Prostate gland (tissue), 2 donors: ENCODE results near the gene FMNL2. TPM values are rescaled to one million over a fixed set of nuclear protein-coding genes. Genes with fewer than 3 reads are reported as not detected.

Experiments
- DNase-seq: peaks from one replicate; pipeline ENCODE4 v3.0.0-alpha.2; 2019; ENCODE audit warnings: low spot score
- H3K27ac ChIP-seq, 2 donors: fragments of 200-600 bp; sonication (generic); 2 replicates each; pipeline ENCODE4 v1.5.1; 2017 to 2019
- H3K27me3 ChIP-seq: fragments of 200-600 bp; sonication (generic); replicated peaks from 2 replicates; pipeline ENCODE4 v1.5.1; 2019; ENCODE audit not compliant: insufficient read depth
- H3K36me3 ChIP-seq, 2 donors: fragments of 200-600 bp; sonication (generic); 1 replicate in 1 of 2; 2 replicates in 1 of 2; pipeline versions ENCODE4 v1.5.1 to v1.8.1; 2017 to 2019
- H3K4me1 ChIP-seq: fragments of 200-600 bp; sonication (generic); replicated peaks from 2 replicates; pipeline ENCODE4 v1.5.1; 2019
- H3K4me3 ChIP-seq, 2 donors: fragments of 200-600 bp; sonication (generic); 2 replicates each; pipeline ENCODE4 v1.5.1; 2017 to 2019
- H3K9me3 ChIP-seq: fragments of 200-600 bp; sonication (generic); 2 replicates; pipeline ENCODE4 v1.5.1; 2017
- CTCF ChIP-seq, 4 experiments: fragments of 200-600 bp in 2 of 4; fragments of 450-650 bp in 2 of 4; sonication (generic) in 2 of 4; IDR thresholded peaks; 1 replicate in 3 of 4; 2 replicates in 1 of 4; pipeline ENCODE4 v1.5.1; 2016 to 2019; ENCODE audit warnings: antibody characterized with exemption in 4 of 4, mild to moderate bottlenecking in 2 of 4, moderate library complexity in 2 of 4
- POLR2A ChIP-seq: fragments of 450-650 bp; IDR thresholded peaks from one replicate; pipeline ENCODE4 v1.6.1; 2016; ENCODE audit warnings: antibody characterized with exemption, mild to moderate bottlenecking
- POLR2AphosphoS5 ChIP-seq: sonication (generic); formaldehyde crosslinking; IDR thresholded peaks from one replicate; pipeline ENCODE4 v1.6.1; 2017; ENCODE audit warnings: antibody characterized with exemption
- WGBS: methylation state at CpG from one replicate; pipeline ENCODE4 v1.1.5; 2018; 5-methylcytosine and 5-hydroxymethylcytosine counted together
- intact Hi-C: fragments of 100-400 bp; cut with DNase I; formaldehyde crosslinking; loops from one replicate; pipeline ENCODE4 v1.14.2; 2022
- total RNA-seq, 2 donors: library from RNA; depleted of rRNA; stranded (reverse); fragments of >200 nt; gene quantifications; one replicate each; pipeline ENCODE4 v1.1.0, GENCODE V29; 2016

Gene FMNL2
- total RNA-seq, 2 donors from 2014 or later: 9.8 to 19.4 TPM

- H3K4me3 ChIP-seq: no peak overlapping the region
- H3K27ac ChIP-seq: no peak overlapping the region
- intact Hi-C loops: no loop called here
- no peaks in the 10 kb centered on the region for H3K9me3 ChIP-seq
- no peak for TF ChIP-seq CTCF (IDR thresholded peaks at IDR 0.05)
- no peak for TF ChIP-seq POLR2A
- TF ChIP-seq POLR2AphosphoS5: no peak
- WGBS: 48% methylated on average over 3 of the region's 3 CpGs
- no peaks in the 10 kb centered on the region for H3K4me1 ChIP-seq
- no peak for DNase-seq
- H3K36me3 ChIP-seq: no peaks in the 10 kb centered on the region
- H3K27me3 ChIP-seq: no peaks in the 10 kb centered on the region
Measured at GRCh38 chr2:152585830-152586484, 251.0 kb downstream of the FMNL2 start.

GRCh38 chr2:152587187-152587947 lies 252.4 kb downstream of the FMNL2 start:
- no peaks in the 10 kb centered on the region for H3K27me3 ChIP-seq
- intact Hi-C loops: no loop called here
- no peaks in the 10 kb centered on the region for H3K4me1 ChIP-seq
- no peak overlapping the region for H3K27ac ChIP-seq
- no peak overlapping the region for H3K4me3 ChIP-seq
- no peaks in the 10 kb centered on the region for H3K36me3 ChIP-seq
- no peaks in the 10 kb centered on the region for H3K9me3 ChIP-seq
- DNase-seq: no peak
- TF ChIP-seq POLR2AphosphoS5 (no peak), CTCF (IDR thresholded peaks at IDR 0.05) (no peak), POLR2A (no peak)
- 84% methylated on average over 7 of the region's 7 CpGs for WGBS

- Histone ChIP-seq H3K9me3 (no peaks in the 10 kb centered on the region), H3K36me3 (no peaks in the 10 kb centered on the region), H3K27ac (no peak overlapping the region), H3K4me3 (no peak overlapping the region), H3K27me3 (no peaks in the 10 kb centered on the region), H3K4me1 (no peaks in the 10 kb centered on the region)
- WGBS: 60% methylated on average over 6 of the region's 6 CpGs
- DNase-seq: no peak
- intact Hi-C loops: no loop called here
- TF ChIP-seq POLR2A (no peak), CTCF (IDR thresholded peaks at IDR 0.05) (no peak), POLR2AphosphoS5 (no peak)
Measured at GRCh38 chr2:152588998-152589397, 254.0 kb downstream of the FMNL2 start.

- TF ChIP-seq POLR2A (no peak), CTCF (IDR thresholded peaks at IDR 0.05) (no peak), POLR2AphosphoS5 (peak; percentile 52)
- intact Hi-C loops: no loop called here
- H3K9me3 ChIP-seq: no peaks in the 10 kb centered on the region
- DNase-seq: peak; percentile 44
- WGBS: 15% methylated on average over 6 of the region's 6 CpGs
- no peak overlapping the region for H3K4me3 ChIP-seq
- peaks cover 3% of the 10 kb centered on the region for H3K4me1 ChIP-seq
- H3K36me3 ChIP-seq: no peaks in the 10 kb centered on the region
- H3K27ac ChIP-seq: peak overlapping the region; percentile 16 to 32
- H3K27me3 ChIP-seq: no peaks in the 10 kb centered on the region
Measured at GRCh38 chr2:152594022-152594766, 259.2 kb downstream of the FMNL2 start.
